C4-2B (cell line): ENCODE data around the gene ZSCAN18.

Experiments
- CTCF ChIP-seq: fragments of 450-650 bp; conservative IDR thresholded peaks from 2 replicates; pipeline ENCODE4 v1.5.1; 2017; ENCODE audit warnings: mild to moderate bottlenecking
- ZFX ChIP-seq: fragments of 450-650 bp; IDR thresholded peaks from 2 replicates; pipeline ENCODE4 v1.6.1; 2017

GRCh38 chr19:58096884-58097283 is 1.1 kb downstream of the ZSCAN18 start:
- no peak for TF ChIP-seq CTCF
- no peak for TF ChIP-seq ZFX
